Endothelial cell (in vitro differentiated cells): ENCODE data around the gene FAM53B. TPM values are rescaled to one million over a fixed set of nuclear protein-coding genes. Genes with fewer than 3 reads are reported as not detected.

Experiments used
- DNase-seq: peaks from one replicate; pipeline ENCODE4 v3.0.0; 2021; ENCODE audit warnings: low spot score
- H3K27ac Mint-ChIP-seq: one replicate; pipeline ENCODE4 v1.8.0; 2021; ENCODE audit warnings: mixed read lengths, inconsistent platforms; ENCODE audit not compliant: unreplicated experiment
- H3K27me3 Mint-ChIP-seq: one replicate; pipeline ENCODE4 v1.8.0; 2021; ENCODE audit warnings: mild to moderate bottlenecking, moderate library complexity, mixed read lengths, inconsistent platforms; ENCODE audit not compliant: unreplicated experiment
- H3K36me3 Mint-ChIP-seq: one replicate; pipeline ENCODE4 v1.8.0; 2021; ENCODE audit warnings: mild to moderate bottlenecking, low read depth, mixed read lengths, inconsistent platforms; ENCODE audit not compliant: unreplicated experiment
- H3K4me1 Mint-ChIP-seq: one replicate; pipeline ENCODE4 v1.8.0; 2021; ENCODE audit warnings: mild to moderate bottlenecking, mixed read lengths, inconsistent platforms; ENCODE audit not compliant: unreplicated experiment
- H3K4me3 Mint-ChIP-seq: one replicate; pipeline ENCODE4 v1.8.0; 2021; ENCODE audit warnings: mild to moderate bottlenecking, mixed read lengths, inconsistent platforms; ENCODE audit not compliant: unreplicated experiment
- H3K9me3 Mint-ChIP-seq: one replicate; pipeline ENCODE4 v1.8.0; 2021; ENCODE audit warnings: mixed read lengths, inconsistent platforms; ENCODE audit not compliant: unreplicated experiment
- total RNA-seq: library from RNA; stranded (reverse); fragmentation: NEBNext Ultra II Directional; extraction: Animal tissue kit (Norgen Biotek cat#: 25700); gene quantifications from one replicate; pipeline ENCODE4 v1.2.1, GENCODE V29; 2021; ENCODE audit not compliant: unreplicated experiment
- TF ChIP-seq, protein P1 (sequence below): fragments of 200-600 bp; sonication (generic); IDR thresholded peaks from one replicate; pipeline ENCODE4 v1.5.0; 2021; ENCODE audit warnings: antibody characterized with exemption; ENCODE audit not compliant: unreplicated experiment

Gene FAM53B
- total RNA-seq, 1 donor from 2014 or later: 21.0 TPM

DNA sequence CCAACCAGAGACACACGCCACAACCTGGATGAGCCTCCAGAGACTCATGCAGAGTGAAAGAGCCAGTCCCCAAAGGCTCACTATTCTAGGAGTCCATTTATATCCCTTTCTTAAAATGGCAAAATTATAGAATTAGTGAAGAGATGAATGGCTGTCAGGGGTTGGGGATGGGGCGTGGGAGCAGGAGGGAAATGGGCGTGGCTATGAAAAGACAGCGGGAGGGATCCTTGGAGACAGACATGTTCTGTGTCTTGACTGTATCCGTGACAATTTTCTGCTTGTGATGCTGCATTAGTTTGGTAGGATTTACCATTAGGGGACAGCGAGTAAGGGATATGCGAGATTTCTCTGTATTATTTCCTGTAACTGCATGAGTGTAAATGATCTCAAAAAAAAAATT is 33.0 kb downstream of the FAM53B start:
- no peak overlapping the region for H3K4me3 Mint-ChIP-seq
- H3K9me3 Mint-ChIP-seq: no peaks in the 10 kb centered on the region
- H3K4me1 Mint-ChIP-seq: peaks cover 49% of the 10 kb centered on the region
- no peak for DNase-seq
- H3K27me3 Mint-ChIP-seq: peaks cover 3% of the 10 kb centered on the region
- H3K27ac Mint-ChIP-seq: no peak overlapping the region
- TF ChIP-seq, protein P1, sequence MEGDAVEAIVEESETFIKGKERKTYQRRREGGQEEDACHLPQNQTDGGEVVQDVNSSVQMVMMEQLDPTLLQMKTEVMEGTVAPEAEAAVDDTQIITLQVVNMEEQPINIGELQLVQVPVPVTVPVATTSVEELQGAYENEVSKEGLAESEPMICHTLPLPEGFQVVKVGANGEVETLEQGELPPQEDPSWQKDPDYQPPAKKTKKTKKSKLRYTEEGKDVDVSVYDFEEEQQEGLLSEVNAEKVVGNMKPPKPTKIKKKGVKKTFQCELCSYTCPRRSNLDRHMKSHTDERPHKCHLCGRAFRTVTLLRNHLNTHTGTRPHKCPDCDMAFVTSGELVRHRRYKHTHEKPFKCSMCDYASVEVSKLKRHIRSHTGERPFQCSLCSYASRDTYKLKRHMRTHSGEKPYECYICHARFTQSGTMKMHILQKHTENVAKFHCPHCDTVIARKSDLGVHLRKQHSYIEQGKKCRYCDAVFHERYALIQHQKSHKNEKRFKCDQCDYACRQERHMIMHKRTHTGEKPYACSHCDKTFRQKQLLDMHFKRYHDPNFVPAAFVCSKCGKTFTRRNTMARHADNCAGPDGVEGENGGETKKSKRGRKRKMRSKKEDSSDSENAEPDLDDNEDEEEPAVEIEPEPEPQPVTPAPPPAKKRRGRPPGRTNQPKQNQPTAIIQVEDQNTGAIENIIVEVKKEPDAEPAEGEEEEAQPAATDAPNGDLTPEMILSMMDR: no peak
- no peaks in the 10 kb centered on the region for H3K36me3 Mint-ChIP-seq

DNA sequence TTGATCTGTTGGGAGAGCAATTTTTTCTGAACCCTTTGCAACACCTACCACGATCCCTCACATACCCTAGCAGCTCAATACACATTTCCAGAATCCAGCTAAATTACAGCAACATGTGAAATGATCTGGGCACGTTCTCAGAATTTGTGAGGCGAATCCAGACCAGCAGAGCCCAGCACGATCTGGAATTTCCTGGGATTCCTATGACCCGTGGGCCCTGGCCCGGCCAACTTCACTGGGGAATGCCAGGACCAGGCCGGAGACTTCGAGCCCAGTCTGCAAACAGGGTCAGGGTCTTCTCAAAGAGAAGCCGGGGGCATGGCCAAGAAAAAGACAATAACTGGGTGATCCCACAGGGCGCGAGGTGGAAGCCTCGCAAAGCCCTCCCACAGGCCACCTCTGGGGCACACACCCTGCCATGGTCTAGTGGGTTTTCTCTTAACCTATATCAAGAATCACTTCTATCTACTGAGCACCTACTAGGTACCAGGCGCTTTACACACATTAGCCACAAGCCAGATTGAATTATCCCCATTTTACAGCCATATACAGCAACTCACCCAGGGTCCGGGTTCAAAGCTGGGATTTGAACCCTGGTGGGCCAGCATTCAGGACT is 33.8 kb downstream of the FAM53B start:
- peaks cover 3% of the 10 kb centered on the region for H3K27me3 Mint-ChIP-seq
- H3K4me3 Mint-ChIP-seq: no peak overlapping the region
- H3K27ac Mint-ChIP-seq: no peak overlapping the region
- peaks cover 49% of the 10 kb centered on the region for H3K4me1 Mint-ChIP-seq
- no peaks in the 10 kb centered on the region for H3K36me3 Mint-ChIP-seq
- TF ChIP-seq, protein P1: no peak
- no peaks in the 10 kb centered on the region for H3K9me3 Mint-ChIP-seq
- DNase-seq: no peak

DNA sequence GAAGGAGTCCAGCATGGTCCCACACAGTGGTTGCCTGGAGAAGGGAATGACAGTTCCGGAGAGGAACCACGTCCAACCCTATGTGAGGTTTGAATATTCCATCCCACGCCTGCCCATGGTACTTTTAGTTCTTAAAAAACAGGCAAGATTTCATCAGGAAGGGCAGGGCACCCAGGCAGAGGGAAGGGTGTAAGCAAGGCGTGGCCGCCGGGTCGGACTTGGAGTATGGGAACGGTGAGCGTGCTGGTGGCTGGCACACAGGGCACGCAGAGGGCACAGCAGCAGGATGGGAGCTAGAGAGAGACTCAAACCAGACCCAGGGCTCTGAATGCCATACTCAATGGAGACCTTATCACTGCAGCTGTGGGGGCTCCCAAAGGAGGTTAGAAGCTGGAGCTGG is 34.3 kb downstream of the FAM53B start:
- Mint-ChIP-seq H3K9me3 (no peaks in the 10 kb centered on the region), H3K27ac (no peak overlapping the region), H3K4me1 (peaks cover 49% of the 10 kb centered on the region)

DNA sequence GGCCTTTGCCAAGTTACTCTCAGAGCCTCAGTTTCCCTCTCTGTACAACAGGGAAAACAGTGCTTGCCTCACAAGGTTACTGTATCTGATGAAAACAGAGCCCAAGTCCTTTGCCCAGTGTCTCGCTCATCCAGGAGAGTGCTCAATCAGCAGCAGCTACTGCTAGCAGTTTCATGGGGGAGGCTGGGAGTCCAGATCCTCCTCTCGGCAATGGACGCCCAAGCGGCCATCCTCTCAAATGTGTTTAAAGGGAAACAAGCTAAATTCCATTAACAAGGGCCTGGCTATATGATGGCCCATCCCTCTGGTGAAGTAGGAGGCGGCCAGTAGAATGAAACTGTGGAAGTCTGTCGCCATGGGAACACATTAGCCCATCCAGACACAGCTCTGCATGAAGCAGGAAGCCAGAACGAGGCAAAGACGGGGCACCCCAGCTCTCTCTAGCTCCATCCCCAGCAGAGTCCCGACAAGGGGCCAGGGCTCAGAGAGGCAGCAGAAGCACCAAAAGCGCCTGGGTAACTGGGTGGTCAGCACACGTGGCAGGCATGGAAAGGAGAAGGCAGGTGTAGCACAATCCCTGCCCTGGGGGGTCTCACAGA is 35.2 kb downstream of the FAM53B start:
- peak overlapping the region; percentile 71 for H3K27ac Mint-ChIP-seq

More for the DNA sequence above, 34.3 kb downstream of the FAM53B start:
- TF ChIP-seq, protein P1: no peak
- Mint-ChIP-seq H3K36me3 (no peaks in the 10 kb centered on the region), H3K27me3 (peaks cover 3% of the 10 kb centered on the region), H3K4me3 (no peak overlapping the region)
- DNase-seq: no peak

More for the DNA sequence above, 35.2 kb downstream of the FAM53B start:
- H3K27me3 Mint-ChIP-seq: peaks cover 4% of the 10 kb centered on the region
- peaks cover 6% of the 10 kb centered on the region for H3K36me3 Mint-ChIP-seq
- H3K4me1 Mint-ChIP-seq: peaks cover 50% of the 10 kb centered on the region
- H3K4me3 Mint-ChIP-seq: no peak overlapping the region
- H3K9me3 Mint-ChIP-seq: no peaks in the 10 kb centered on the region
- DNase-seq: no peak
- TF ChIP-seq, protein P1: no peak
